Suprapubic skin (tissue), 4 donors: ENCODE data around the gene FKBP11. TPM values are rescaled to one million over a fixed set of nuclear protein-coding genes. Genes with fewer than 3 reads are reported as not detected.

Experiments used
- DNase-seq, 2 donors: peaks; one replicate each; pipeline ENCODE4 v3.0.0-alpha.2; 2019; ENCODE audit warnings: low spot score in 2 of 2
- H3K27ac ChIP-seq: fragments of 200-600 bp; sonication (generic); one replicate; pipeline ENCODE4 v1.5.1; 2019
- H3K27me3 ChIP-seq: fragments of 200-600 bp; sonication (generic); one replicate; pipeline ENCODE4 v1.5.1; 2019
- H3K36me3 ChIP-seq: fragments of 200-600 bp; sonication (generic); one replicate; pipeline ENCODE4 v1.5.1; 2019
- H3K4me1 ChIP-seq: fragments of 200-600 bp; sonication (generic); one replicate; pipeline ENCODE4 v1.5.1; 2019
- H3K4me3 ChIP-seq: fragments of 200-600 bp; sonication (generic); one replicate; pipeline ENCODE4 v1.5.1; 2019; ENCODE audit warnings: mild to moderate bottlenecking
- H3K9me3 ChIP-seq: fragments of 200-600 bp; sonication (generic); one replicate; pipeline ENCODE4 v1.5.1; 2019
- EP300 ChIP-seq: sonication (generic); formaldehyde crosslinking; IDR thresholded peaks from one replicate; pipeline ENCODE4 v1.6.1; 2017; ENCODE audit warnings: antibody characterized with exemption
- POLR2A ChIP-seq, 2 donors: fragments of 450-650 bp; IDR thresholded peaks; one replicate each; pipeline ENCODE4 v1.6.1; 2017; ENCODE audit warnings: antibody characterized with exemption in 2 of 2, mild to moderate bottlenecking in 2 of 2, moderate library complexity in 2 of 2
- POLR2AphosphoS5 ChIP-seq, 3 donors: sonication (generic); formaldehyde crosslinking; IDR thresholded peaks; one replicate each; pipeline ENCODE4 v1.6.1; 2017; ENCODE audit warnings: antibody characterized with exemption in 3 of 3
- WGBS: methylation state at CpG from one replicate; pipeline ENCODE4 v1.1.5; 2018; 5-methylcytosine and 5-hydroxymethylcytosine counted together
- total RNA-seq, 4 donors: library from RNA; depleted of rRNA; stranded (reverse); fragments of >200 nt; gene quantifications; one replicate each; pipeline ENCODE4 v1.1.0, GENCODE V29; 2016
- TF ChIP-seq, protein P1 (sequence below), 2 donors: fragments of 200-600 bp in 1 of 2; fragments of 450-650 bp in 1 of 2; sonication (generic) in 1 of 2; IDR thresholded peaks; one replicate each; pipeline ENCODE4 v1.5.1; 2016 to 2019; ENCODE audit warnings: antibody characterized with exemption in 2 of 2, mild to moderate bottlenecking in 1 of 2, moderate library complexity in 1 of 2

FKBP11 gene
- total RNA-seq, 4 donors from 2014 or later: 8.9 to 18.9 (median 15.3) TPM

DNA sequence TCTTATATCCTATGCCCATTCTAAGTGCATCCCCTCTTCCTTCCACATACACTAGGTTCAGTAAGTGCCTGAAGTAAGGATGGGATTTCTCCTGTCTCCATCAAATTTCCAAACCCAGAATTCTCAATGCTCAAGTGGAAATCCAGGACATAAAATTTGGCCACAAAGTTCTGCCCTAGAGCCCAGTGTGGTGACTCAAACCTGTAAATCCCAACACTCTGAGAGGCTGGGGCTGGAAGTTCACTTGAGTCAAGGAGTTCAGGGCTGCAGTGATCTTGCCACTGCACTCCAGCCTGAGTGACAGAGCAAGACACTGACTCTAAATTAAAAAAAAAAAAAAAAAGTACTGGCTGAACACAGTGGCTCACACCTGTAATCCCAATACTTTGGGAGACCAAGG is 36.5 kb upstream of the FKBP11 start:
- no peak for DNase-seq
- no peaks in the 10 kb centered on the region for H3K27me3 ChIP-seq
- TF ChIP-seq EP300 (no peak), POLR2AphosphoS5 (IDR thresholded peaks at IDR 0.05) (no peak)
- TF ChIP-seq, protein P1, sequence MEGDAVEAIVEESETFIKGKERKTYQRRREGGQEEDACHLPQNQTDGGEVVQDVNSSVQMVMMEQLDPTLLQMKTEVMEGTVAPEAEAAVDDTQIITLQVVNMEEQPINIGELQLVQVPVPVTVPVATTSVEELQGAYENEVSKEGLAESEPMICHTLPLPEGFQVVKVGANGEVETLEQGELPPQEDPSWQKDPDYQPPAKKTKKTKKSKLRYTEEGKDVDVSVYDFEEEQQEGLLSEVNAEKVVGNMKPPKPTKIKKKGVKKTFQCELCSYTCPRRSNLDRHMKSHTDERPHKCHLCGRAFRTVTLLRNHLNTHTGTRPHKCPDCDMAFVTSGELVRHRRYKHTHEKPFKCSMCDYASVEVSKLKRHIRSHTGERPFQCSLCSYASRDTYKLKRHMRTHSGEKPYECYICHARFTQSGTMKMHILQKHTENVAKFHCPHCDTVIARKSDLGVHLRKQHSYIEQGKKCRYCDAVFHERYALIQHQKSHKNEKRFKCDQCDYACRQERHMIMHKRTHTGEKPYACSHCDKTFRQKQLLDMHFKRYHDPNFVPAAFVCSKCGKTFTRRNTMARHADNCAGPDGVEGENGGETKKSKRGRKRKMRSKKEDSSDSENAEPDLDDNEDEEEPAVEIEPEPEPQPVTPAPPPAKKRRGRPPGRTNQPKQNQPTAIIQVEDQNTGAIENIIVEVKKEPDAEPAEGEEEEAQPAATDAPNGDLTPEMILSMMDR (IDR thresholded peaks at IDR 0.05): no peak
- H3K4me3 ChIP-seq: no peak overlapping the region
- H3K9me3 ChIP-seq: no peaks in the 10 kb centered on the region
- no peak overlapping the region for H3K27ac ChIP-seq
- peaks cover 8% of the 10 kb centered on the region for H3K4me1 ChIP-seq
- no peaks in the 10 kb centered on the region for H3K36me3 ChIP-seq

DNA sequence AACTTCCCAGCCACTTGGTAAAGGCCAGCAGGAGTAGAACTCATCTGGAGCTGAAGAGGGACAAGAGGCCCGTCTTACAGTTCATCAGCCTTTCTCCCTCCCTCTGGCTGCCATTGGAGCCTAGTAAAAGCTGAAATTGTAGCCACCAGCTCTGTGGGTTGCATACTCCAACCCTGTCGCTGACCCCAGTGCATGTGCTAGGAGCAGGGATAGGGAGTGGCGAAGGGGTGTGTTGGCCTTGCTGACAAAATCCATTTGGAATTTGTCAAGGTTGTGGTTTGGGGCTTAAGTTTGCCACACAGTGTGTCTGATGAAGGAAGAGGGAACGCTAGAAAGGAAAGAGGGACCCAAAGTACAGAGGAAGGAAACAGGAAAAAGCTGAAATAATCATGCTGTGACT is 36.0 kb upstream of the FKBP11 start:
- Histone ChIP-seq H3K4me3 (no peak overlapping the region), H3K27ac (no peak overlapping the region), H3K4me1 (peaks cover 8% of the 10 kb centered on the region), H3K9me3 (no peaks in the 10 kb centered on the region), H3K27me3 (no peaks in the 10 kb centered on the region), H3K36me3 (no peaks in the 10 kb centered on the region)
- no peak for TF ChIP-seq POLR2AphosphoS5 (IDR thresholded peaks at IDR 0.05)
- TF ChIP-seq, protein P1 (IDR thresholded peaks at IDR 0.05): no peak
- TF ChIP-seq EP300: no peak
- TF ChIP-seq POLR2A (IDR thresholded peaks at IDR 0.05): no peak
- WGBS: 66% methylated on average over 4 of the region's 4 CpGs
- no peak for DNase-seq

DNA sequence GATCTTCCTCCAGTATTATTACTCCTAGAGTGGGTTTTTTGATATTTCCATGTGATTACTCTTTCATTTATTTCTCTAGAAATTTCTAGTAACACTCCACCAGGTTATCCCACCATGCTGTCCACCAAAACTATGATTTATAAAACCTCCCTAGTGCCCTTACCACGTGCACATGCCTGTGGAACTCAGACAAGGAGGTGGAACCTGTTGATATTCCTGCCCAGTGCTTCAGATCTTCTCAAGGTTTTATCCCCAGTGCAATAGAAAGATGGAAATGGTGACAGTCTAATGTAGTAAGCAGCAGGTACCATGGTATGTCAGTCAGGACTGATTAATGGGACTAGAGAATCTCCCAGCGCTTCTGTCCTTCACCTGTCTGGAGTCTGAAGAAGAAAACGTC is 35.5 kb upstream of the FKBP11 start:
- no peak overlapping the region for H3K27ac ChIP-seq
- DNase-seq: no peak
- H3K4me3 ChIP-seq: no peak overlapping the region
- no peaks in the 10 kb centered on the region for H3K9me3 ChIP-seq
- H3K36me3 ChIP-seq: no peaks in the 10 kb centered on the region
- no peak for TF ChIP-seq POLR2A (IDR thresholded peaks at IDR 0.05)
- H3K4me1 ChIP-seq: peaks cover 12% of the 10 kb centered on the region
- H3K27me3 ChIP-seq: no peaks in the 10 kb centered on the region
- WGBS: 69% methylated on average over 3 of the region's 3 CpGs

DNA sequence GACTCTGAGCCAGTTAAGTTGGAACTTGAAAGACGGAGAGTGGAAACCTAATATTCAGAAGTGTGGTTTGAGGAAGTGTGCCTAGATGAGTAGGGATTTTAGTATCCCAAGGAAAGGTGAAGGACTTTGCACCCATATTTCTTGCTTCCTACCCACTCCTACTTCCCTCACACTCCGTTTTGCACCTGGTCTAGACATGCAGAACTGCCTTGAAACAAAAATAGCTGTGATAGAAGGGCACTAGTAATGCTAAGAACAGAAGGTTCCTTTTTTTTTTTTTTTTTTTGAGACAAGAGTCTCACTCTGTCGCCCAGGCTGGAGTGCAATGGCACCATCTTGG is 32.7 kb upstream of the FKBP11 start:
- peak overlapping the region; percentile 62 for H3K4me3 ChIP-seq
- TF ChIP-seq POLR2AphosphoS5 (IDR thresholded peaks at IDR 0.05) (no peak), POLR2A (IDR thresholded peaks at IDR 0.05) (no peak)
- WGBS: 23% methylated on average over 3 of the region's 3 CpGs

DNA sequence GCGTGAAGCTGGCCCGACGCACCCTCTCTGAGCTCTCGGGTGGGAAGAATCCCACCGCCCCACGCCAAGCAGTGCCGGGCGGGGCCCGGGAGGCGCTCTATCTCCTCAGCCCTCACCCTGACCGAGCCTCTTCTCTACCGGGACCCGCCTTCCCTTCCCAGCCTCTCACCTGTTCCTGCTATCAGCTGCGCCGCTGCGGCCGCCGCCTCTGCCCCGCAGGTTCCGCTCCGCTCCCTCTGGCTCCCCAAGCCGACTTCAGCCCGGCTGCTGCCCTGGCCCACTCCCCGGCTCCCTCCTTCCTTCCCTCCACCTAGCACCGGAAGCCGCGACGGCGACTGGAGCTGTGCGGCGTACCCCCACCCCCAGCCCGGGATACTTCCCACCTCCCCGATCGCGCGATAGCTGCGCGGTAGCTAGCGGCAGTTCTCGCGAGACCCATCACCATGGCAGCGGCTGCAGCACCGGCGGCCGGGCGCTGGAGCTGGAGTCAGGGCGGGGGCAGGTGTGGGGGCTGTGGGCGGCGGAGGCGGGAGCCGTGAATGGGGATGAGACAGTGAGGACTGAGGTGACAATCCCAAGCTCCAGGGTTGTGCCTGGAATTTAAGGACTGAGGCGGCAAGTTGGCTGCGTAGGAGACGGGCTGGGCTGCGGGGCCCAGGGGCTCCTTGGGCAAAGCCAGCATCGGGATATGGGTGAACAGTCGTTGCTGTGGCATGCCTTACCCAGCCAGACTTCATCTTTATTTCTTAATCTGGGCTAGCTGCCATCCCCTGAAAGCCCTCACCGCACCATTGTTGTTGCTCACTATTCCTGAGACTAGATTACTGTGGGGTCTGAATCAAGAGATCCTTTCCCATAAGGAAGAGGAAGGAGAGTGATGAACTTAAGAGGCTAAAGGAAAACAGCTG is 32.1 kb upstream of the FKBP11 start, which contains the start of gene ARF3:
TSS of gene ARF3 (minus strand) at position 347 of the 908 bp plus-strand sequence. CDS start 16,392 bp downstream, outside the sequence.
- peak within 1 kb of the TSS; percentile 66 for H3K27ac ChIP-seq
- peaks cover 28% of the 10 kb centered on the region for H3K4me1 ChIP-seq
- peak within 1 kb of the TSS; percentile 62 for H3K4me3 ChIP-seq
- no peaks in the 10 kb centered on the region for H3K27me3 ChIP-seq
- TF ChIP-seq EP300 (no peak), POLR2AphosphoS5 (IDR thresholded peaks at IDR 0.05) (peak in 1 of 3 donors; percentile 24), POLR2A (IDR thresholded peaks at IDR 0.05) (no peak)
- TF ChIP-seq, protein P1 (IDR thresholded peaks at IDR 0.05): no peak
- no peaks in the 10 kb centered on the region for H3K9me3 ChIP-seq
- H3K36me3 ChIP-seq: no peaks in the 10 kb centered on the region
- peak; percentile 96 for DNase-seq
- under 1% methylated on average over 38 of the region's 58 CpGs for WGBS

More for the DNA sequence above, 32.7 kb upstream of the FKBP11 start:
- Histone ChIP-seq H3K9me3 (no peaks in the 10 kb centered on the region), H3K27ac (peak overlapping the region; percentile 66), H3K27me3 (no peaks in the 10 kb centered on the region), H3K4me1 (peaks cover 28% of the 10 kb centered on the region), H3K36me3 (no peaks in the 10 kb centered on the region)
- DNase-seq: no peak

DNA sequence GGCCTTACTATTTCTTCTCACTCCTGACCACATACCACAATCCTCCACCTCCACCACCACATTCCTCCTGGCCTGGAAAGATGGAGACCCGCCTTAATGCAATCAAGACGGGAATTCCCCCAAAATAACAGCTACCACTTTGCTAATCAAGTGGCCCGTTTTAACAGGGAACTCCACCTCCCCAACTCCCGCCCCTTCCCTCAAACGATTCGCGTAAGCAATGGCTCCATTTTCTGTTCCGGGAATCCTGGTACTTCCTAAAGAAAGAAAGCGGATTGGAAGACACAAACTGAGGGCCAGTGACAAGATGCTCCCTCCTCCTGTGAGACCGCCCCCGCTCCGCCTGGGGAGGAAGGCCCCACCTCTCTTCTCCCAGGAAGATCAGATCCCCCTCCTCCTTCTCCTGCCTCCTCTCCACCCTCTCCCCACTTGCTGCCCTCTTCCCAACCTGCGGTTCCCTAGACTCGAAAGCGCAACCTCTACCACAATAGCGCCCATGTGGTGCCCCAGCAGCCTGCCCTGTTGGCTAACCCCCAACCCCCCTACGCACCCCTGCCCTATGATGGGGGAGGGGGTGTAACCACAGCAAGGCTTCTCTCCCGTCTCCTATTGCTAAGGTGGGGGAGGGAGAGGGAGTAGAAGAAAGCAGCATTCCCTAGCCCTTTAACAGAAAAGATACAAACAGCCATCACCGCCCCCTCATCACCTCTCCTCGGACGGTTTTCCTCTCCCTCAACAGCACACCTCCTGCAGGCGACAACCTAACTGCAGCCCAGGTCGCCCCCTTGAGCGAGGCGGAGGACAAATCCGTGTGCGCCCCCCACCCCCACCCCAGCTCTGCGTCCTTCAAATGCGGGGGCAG is 31.2 kb upstream of the FKBP11 start:
- peaks cover 5% of the 10 kb centered on the region for H3K36me3 ChIP-seq
- TF ChIP-seq EP300: no peak
- TF ChIP-seq, protein P1 (IDR thresholded peaks at IDR 0.05): peak in 1 of 2 donors; percentile 6
- H3K27me3 ChIP-seq: no peaks in the 10 kb centered on the region
- peak; percentile 92 to 93 for DNase-seq
- peak overlapping the region; percentile 66 for H3K27ac ChIP-seq
- under 1% methylated on average over 25 of the region's 29 CpGs for WGBS
- peaks cover 28% of the 10 kb centered on the region for H3K4me1 ChIP-seq
- H3K9me3 ChIP-seq: no peaks in the 10 kb centered on the region
- H3K4me3 ChIP-seq: peak overlapping the region; percentile 62
